ENCODE data around the gene SYNJ1. TPM values are rescaled to one million over a fixed set of nuclear protein-coding genes. Genes with fewer than 3 reads are reported as not detected.

SYNJ1 gene
- polyA plus RNA-seq, 3 donors, result 4.0 to 16.5 (median 8.1) TPM

DNA sequence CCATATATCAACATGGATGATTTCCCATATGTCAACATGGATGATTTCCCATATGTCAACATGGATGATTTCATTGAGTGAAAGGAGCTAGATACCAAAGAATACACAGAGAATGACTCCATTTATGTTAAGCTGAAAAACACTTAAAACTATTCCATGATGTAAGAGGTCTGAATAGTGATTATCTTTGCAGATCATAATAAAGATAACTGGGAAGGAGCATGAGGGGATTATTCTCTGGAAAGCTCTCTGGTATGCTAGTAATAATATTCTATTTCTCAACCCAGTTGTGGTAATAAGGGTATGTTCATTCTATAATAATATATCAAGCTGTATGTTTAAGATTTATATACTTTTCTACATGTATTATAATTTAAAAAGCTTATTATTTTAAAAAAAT lies 14.1 kb downstream of the SYNJ1 start:
- H3K27me3 Mint-ChIP-seq (ENCODE audit: low read depth in 3 of 3), result no peaks in the 10 kb centered on the region
- H3K9me3 Mint-ChIP-seq, result peaks cover 0 to 3% (median 0%) of the 10 kb centered on the region in 7 donors
- Histone ChIP-seq H2AFZ (ENCODE audit: insufficient read depth, low read depth, low read length, poor library complexity, severe bottlenecking) (no peak overlapping the region), H3K4me2 (replicated peaks; ENCODE audit: extremely low read depth, low read length, poor library complexity, severe bottlenecking) (no peak overlapping the region), H3K36me3 (replicated peaks in 1 of 2; ENCODE audit: control insufficient read depth in 1 of 2, insufficient read depth in 2 of 2, low read length in 2 of 2) (peaks cover 0 to 6% of the 10 kb centered on the region in 2 donors), H3K27me3 (ENCODE audit: control insufficient read depth in 2 of 2, insufficient read depth in 2 of 2, low read length in 2 of 2) (no peaks in the 10 kb centered on the region), H4K20me1 (ENCODE audit: insufficient read depth, low read length) (peaks cover 76% of the 10 kb centered on the region), H3K27ac (ENCODE audit: low read depth in 1 of 2, low read length in 2 of 2) (no peak overlapping the region), H3K4me1 (ENCODE audit: control insufficient read depth in 1 of 2, insufficient read depth in 2 of 2, low read length in 2 of 2) (peaks cover 11 to 14% of the 10 kb centered on the region in 2 donors), H3K9me3 (replicated peaks in 1 of 2; ENCODE audit: control insufficient read depth in 1 of 2, insufficient read depth in 1 of 2, low read length in 2 of 2) (no peaks in the 10 kb centered on the region), H3K4me3 (replicated peaks in 1 of 3; ENCODE audit: low read depth in 2 of 3, low read length in 3 of 3) (no peak overlapping the region), H3K79me2 (ENCODE audit: insufficient read depth, low read length) (peaks cover 72% of the 10 kb centered on the region), H3K9ac (ENCODE audit: insufficient read depth, low read length, poor library complexity, severe bottlenecking) (no peak overlapping the region)
- H3K36me3 Mint-ChIP-seq, result peaks cover 13 to 30% of the 10 kb centered on the region in 2 donors
- TF ChIP-seq, protein P1, sequence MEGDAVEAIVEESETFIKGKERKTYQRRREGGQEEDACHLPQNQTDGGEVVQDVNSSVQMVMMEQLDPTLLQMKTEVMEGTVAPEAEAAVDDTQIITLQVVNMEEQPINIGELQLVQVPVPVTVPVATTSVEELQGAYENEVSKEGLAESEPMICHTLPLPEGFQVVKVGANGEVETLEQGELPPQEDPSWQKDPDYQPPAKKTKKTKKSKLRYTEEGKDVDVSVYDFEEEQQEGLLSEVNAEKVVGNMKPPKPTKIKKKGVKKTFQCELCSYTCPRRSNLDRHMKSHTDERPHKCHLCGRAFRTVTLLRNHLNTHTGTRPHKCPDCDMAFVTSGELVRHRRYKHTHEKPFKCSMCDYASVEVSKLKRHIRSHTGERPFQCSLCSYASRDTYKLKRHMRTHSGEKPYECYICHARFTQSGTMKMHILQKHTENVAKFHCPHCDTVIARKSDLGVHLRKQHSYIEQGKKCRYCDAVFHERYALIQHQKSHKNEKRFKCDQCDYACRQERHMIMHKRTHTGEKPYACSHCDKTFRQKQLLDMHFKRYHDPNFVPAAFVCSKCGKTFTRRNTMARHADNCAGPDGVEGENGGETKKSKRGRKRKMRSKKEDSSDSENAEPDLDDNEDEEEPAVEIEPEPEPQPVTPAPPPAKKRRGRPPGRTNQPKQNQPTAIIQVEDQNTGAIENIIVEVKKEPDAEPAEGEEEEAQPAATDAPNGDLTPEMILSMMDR (IDR thresholded peaks at IDR 0.05), result no peak
- H3K4me3 Mint-ChIP-seq, result no peak overlapping the region
- no peak overlapping the region for H3K27ac Mint-ChIP-seq
- intact Hi-C loops (cut with micrococcal nuclease), result no loop called here
- H3K4me1 Mint-ChIP-seq, result peaks cover 16% of the 10 kb centered on the region
- no peak for DNase-seq

DNA sequence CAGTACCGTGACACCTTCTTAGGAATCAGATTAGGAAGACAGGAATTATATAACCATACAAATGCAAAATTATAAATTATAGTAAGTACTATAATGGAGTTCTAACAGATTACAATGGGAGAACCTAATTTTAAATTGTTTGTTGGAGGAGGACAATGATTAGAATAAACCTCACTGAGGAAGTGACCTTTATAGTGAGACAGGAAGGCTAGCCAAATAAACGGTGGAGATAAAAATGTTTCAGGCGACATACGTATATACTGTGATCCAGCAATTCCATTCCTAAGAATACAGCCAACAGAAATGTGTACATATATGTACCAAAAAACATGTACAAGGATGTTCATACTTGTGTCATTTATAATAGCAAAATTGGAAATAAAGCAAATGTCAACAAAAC lies 15.2 kb downstream of the SYNJ1 start:
- Mint-ChIP-seq H3K9me3 (peaks cover 0 to 3% (median 0%) of the 10 kb centered on the region in 7 donors), H3K36me3 (peaks cover 16 to 33% of the 10 kb centered on the region in 2 donors), H3K4me3 (no peak overlapping the region), H3K27ac (no peak overlapping the region), H3K4me1 (peaks cover 7% of the 10 kb centered on the region), H3K27me3 (ENCODE audit: low read depth in 3 of 3) (no peaks in the 10 kb centered on the region)
- peaks cover 0 to 16% of the 10 kb centered on the region in 2 donors for H3K36me3 ChIP-seq (replicated peaks in 1 of 2; ENCODE audit: control insufficient read depth in 1 of 2, insufficient read depth in 2 of 2, low read length in 2 of 2)
- intact Hi-C loops (cut with micrococcal nuclease), result no loop called here
- H4K20me1 ChIP-seq (ENCODE audit: insufficient read depth, low read length), result peaks cover 77% of the 10 kb centered on the region
- WGBS (ENCODE audit: insufficient coverage), result no CpG with 5 or more reads among the region's 4 CpGs
- H3K4me3 ChIP-seq (replicated peaks in 1 of 3; ENCODE audit: low read depth in 2 of 3, low read length in 3 of 3), result no peak overlapping the region
- no peak overlapping the region for H3K27ac ChIP-seq (ENCODE audit: low read depth in 1 of 2, low read length in 2 of 2)
- no peaks in the 10 kb centered on the region for H3K9me3 ChIP-seq (replicated peaks in 1 of 2; ENCODE audit: control insufficient read depth in 1 of 2, insufficient read depth in 1 of 2, low read length in 2 of 2)
- no peaks in the 10 kb centered on the region for H3K27me3 ChIP-seq (ENCODE audit: control insufficient read depth in 2 of 2, insufficient read depth in 2 of 2, low read length in 2 of 2)
- peaks cover 75% of the 10 kb centered on the region for H3K79me2 ChIP-seq (ENCODE audit: insufficient read depth, low read length)
- H3K4me2 ChIP-seq (replicated peaks; ENCODE audit: extremely low read depth, low read length, poor library complexity, severe bottlenecking), result no peak overlapping the region
- no peak overlapping the region for H3K9ac ChIP-seq (ENCODE audit: insufficient read depth, low read length, poor library complexity, severe bottlenecking)
- no peak overlapping the region for H2AFZ ChIP-seq (ENCODE audit: insufficient read depth, low read depth, low read length, poor library complexity, severe bottlenecking)
- peaks cover 4% of the 10 kb centered on the region in 2 donors for H3K4me1 ChIP-seq (ENCODE audit: control insufficient read depth in 1 of 2, insufficient read depth in 2 of 2, low read length in 2 of 2)
- no peak for DNase-seq
- TF ChIP-seq, protein P1 (IDR thresholded peaks at IDR 0.05), result no peak
